H1 (cell line): ENCODE measurements around the gene SH2B2. TPM values are rescaled to one million over a fixed set of nuclear protein-coding genes. Genes with fewer than 3 reads are reported as not detected.
"Not testable (repeated sequence)": the region's sequence is repeated elsewhere in the genome, so short reads cannot be mapped to it uniquely, and the experiment has no call there.

Experiments used
- CTCF ChIA-PET: fragments of 300-600 bp; sonication (Branson Sonifier 250); formaldehyde crosslinking; loops from one replicate; lab custom pipeline; 2021; ENCODE audit not compliant: partially characterized antibody; lab: Charles Lee
- POLR2A ChIA-PET: fragments of 300-600 bp; sonication (Branson Sonifier 250); formaldehyde crosslinking; loops from one replicate; lab custom pipeline; 2021; ENCODE audit warnings: inconsistent platforms; ENCODE audit not compliant: partially characterized antibody; lab: Charles Lee
- DNase-seq, 2 experiments: peaks; one replicate each; pipeline versions ENCODE4 v3.0.0 to v3.0.0-alpha.2; 2010 to 2022; ENCODE audit warnings: low spot score in 2 of 2, low read depth in 1 of 2, mixed read lengths in 1 of 2
- FAIRE-seq: peaks from 2 replicates; lab custom pipeline; 2011; peaks lifted over from hg19 to GRCh38; lab: Jason Lieb, UNC
- H2AFZ ChIP-seq: 2 replicates; pipeline ENCODE4 v1.8.1; 2012; ENCODE audit warnings: low read length, inconsistent platforms
- H2AK5ac ChIP-seq: 2 replicates; pipeline ENCODE4 v1.6.1; 2013; ENCODE audit warnings: low read depth, low read length
- H2BK120ac ChIP-seq: replicated peaks from 2 replicates; pipeline ENCODE3; 2013; ENCODE audit warnings: low read depth, low read length, inconsistent platforms
- H2BK12ac ChIP-seq: 2 replicates; pipeline ENCODE4 v1.6.1; 2013; ENCODE audit warnings: low read depth, low read length
- H2BK15ac ChIP-seq: 2 replicates; pipeline ENCODE4 v1.6.1; 2013; ENCODE audit warnings: low read length
- H2BK20ac ChIP-seq: 2 replicates; pipeline ENCODE4 v1.6.1; 2013; ENCODE audit warnings: low read length
- H2BK5ac ChIP-seq: 2 replicates; pipeline ENCODE4 v1.6.1; 2013; ENCODE audit warnings: low read depth, low read length
- H3K14ac ChIP-seq: 2 replicates; pipeline ENCODE4 v1.6.1; 2013; ENCODE audit warnings: inconsistent platforms; ENCODE audit not compliant: insufficient read length
- H3K18ac ChIP-seq: 2 replicates; pipeline ENCODE4 v1.6.1; 2013; ENCODE audit warnings: low read length; ENCODE audit errors: extremely low read depth
- H3K23ac ChIP-seq: 2 replicates; pipeline ENCODE4 v1.6.1; 2013; ENCODE audit warnings: inconsistent platforms; ENCODE audit not compliant: insufficient read length
- H3K23me2 ChIP-seq: 2 replicates; pipeline ENCODE4 v1.6.1; 2013; ENCODE audit warnings: low read depth, low read length
- H3K27ac ChIP-seq: 2 replicates; pipeline ENCODE4 v1.6.1; 2011; ENCODE audit warnings: low read depth, low read length, inconsistent platforms
- H3K27me3 ChIP-seq, 4 experiments: replicated peaks in 1 of 4; 1 replicate in 1 of 4; 2 replicates in 3 of 4; pipeline versions ENCODE4 v1.6.1 to v1.8.1; 2011 to 2013; ENCODE audit warnings: low read length in 3 of 4, mild to moderate bottlenecking in 3 of 4, inconsistent platforms in 2 of 4, mixed read lengths in 2 of 4, moderate library complexity in 1 of 4; ENCODE audit not compliant: control insufficient read depth in 3 of 4, insufficient read depth in 3 of 4; ENCODE audit errors: extremely low read depth in 1 of 4
- H3K36me3 ChIP-seq, 4 experiments: 2 replicates each; pipeline versions ENCODE4 v1.6.1 to v1.8.1; 2011 to 2013; ENCODE audit warnings: mild to moderate bottlenecking in 4 of 4, low read length in 3 of 4, moderate library complexity in 2 of 4, control low read depth in 1 of 4, inconsistent platforms in 1 of 4; ENCODE audit not compliant: insufficient read depth in 4 of 4, control insufficient read depth in 2 of 4
- H3K4ac ChIP-seq: replicated peaks from 2 replicates; pipeline ENCODE3; 2013; ENCODE audit warnings: low read length, low read depth, mixed read lengths, inconsistent platforms; ENCODE audit not compliant: insufficient read length
- H3K4me1 ChIP-seq, 4 experiments: replicated peaks in 1 of 4; 1 replicate in 1 of 4; 2 replicates in 3 of 4; pipeline versions ENCODE4 v1.6.1 to v1.8.1; 2011 to 2013; ENCODE audit warnings: low read length in 3 of 4, inconsistent platforms in 2 of 4, mixed read lengths in 1 of 4; ENCODE audit not compliant: insufficient read depth in 4 of 4, control insufficient read depth in 3 of 4
- H3K4me2 ChIP-seq, 2 experiments: 2 replicates each; pipeline versions ENCODE4 v1.6.1 to v1.8.1; 2011 to 2013; ENCODE audit warnings: low read depth in 2 of 2, low read length in 2 of 2, control low read depth in 1 of 2, inconsistent platforms in 1 of 2, mild to moderate bottlenecking in 1 of 2; ENCODE audit not compliant: insufficient read depth in 1 of 2
- H3K4me3 ChIP-seq, 4 experiments: fragments of 200-600, 300-600 bp in 1 of 4; sonication (generic), shearing (Covaris generic), sonication (Bioruptor Twin) in 1 of 4; 2 replicates each; pipeline versions ENCODE4 v1.5.1 to v1.8.1; 2011 to 2016; ENCODE audit warnings: low read length in 4 of 4, low read depth in 3 of 4, control low read depth in 2 of 4, inconsistent platforms in 2 of 4, mild to moderate bottlenecking in 2 of 4, mixed read lengths in 1 of 4, moderate library complexity in 1 of 4; ENCODE audit not compliant: insufficient read depth in 2 of 4; ENCODE audit errors: extremely low read depth in 1 of 4
- H3K56ac ChIP-seq: replicated peaks from 2 replicates; pipeline ENCODE3; 2013; ENCODE audit warnings: low read depth, mild to moderate bottlenecking, mixed read lengths, low read length, inconsistent platforms; ENCODE audit not compliant: insufficient read length
- H3K79me1 ChIP-seq: 2 replicates; pipeline ENCODE4 v1.6.1; 2013; ENCODE audit warnings: low read depth, low read length, control low read depth
- H3K79me2 ChIP-seq, 2 experiments: 2 replicates each; pipeline versions ENCODE4 v1.6.1 to v1.8.1; 2012 to 2013; ENCODE audit warnings: low read length in 2 of 2, mild to moderate bottlenecking in 2 of 2, inconsistent platforms in 1 of 2; ENCODE audit not compliant: insufficient read depth in 2 of 2, control insufficient read depth in 1 of 2
- H3K9ac ChIP-seq, 4 experiments: replicated peaks in 1 of 4; 1 replicate in 1 of 4; 2 replicates in 3 of 4; pipeline versions ENCODE4 v1.6.1 to v1.8.1; 2011 to 2013; ENCODE audit warnings: low read depth in 3 of 4, low read length in 3 of 4, control low read depth in 2 of 4, mild to moderate bottlenecking in 2 of 4, moderate library complexity in 2 of 4, inconsistent platforms in 1 of 4; ENCODE audit errors: extremely low read depth in 1 of 4
- H3K9me3 ChIP-seq, 2 experiments: 2 replicates each; pipeline versions ENCODE4 v1.6.1 to v1.8.1; 2012 to 2013; ENCODE audit warnings: mild to moderate bottlenecking in 2 of 2, moderate library complexity in 2 of 2, control low read depth in 1 of 2, inconsistent platforms in 1 of 2, low read depth in 1 of 2, low read length in 1 of 2, mixed read lengths in 1 of 2; ENCODE audit not compliant: insufficient read depth in 2 of 2
- H4K20me1 ChIP-seq, 2 experiments: replicated peaks in 1 of 2; 2 replicates each; pipeline versions ENCODE3 to v1.8.1; 2011 to 2013; ENCODE audit warnings: inconsistent platforms in 2 of 2, low read length in 2 of 2, mild to moderate bottlenecking in 1 of 2; ENCODE audit not compliant: insufficient read depth in 2 of 2, control insufficient read depth in 1 of 2
- H4K5ac ChIP-seq: 2 replicates; pipeline ENCODE4 v1.6.1; 2013; ENCODE audit warnings: low read length, low read depth, mixed read lengths, inconsistent platforms; ENCODE audit not compliant: insufficient read length
- H4K8ac ChIP-seq: 2 replicates; pipeline ENCODE4 v1.8.0; 2013; ENCODE audit warnings: mild to moderate bottlenecking, moderate library complexity, low read length, inconsistent platforms; ENCODE audit not compliant: insufficient read depth; ENCODE audit errors: extremely low read depth
- H4K91ac ChIP-seq: replicated peaks from 2 replicates; pipeline ENCODE3; 2013; ENCODE audit warnings: low read length, mixed read lengths, inconsistent platforms; ENCODE audit not compliant: insufficient read length
- CREB1 ChIP-seq: IDR thresholded peaks from 2 replicates; pipeline ENCODE4 v1.6.1; 2012; ENCODE audit warnings: inconsistent platforms
- GABPA ChIP-seq: IDR thresholded peaks from 2 replicates; pipeline ENCODE4 v1.6.1; 2011; ENCODE audit warnings: mild to moderate bottlenecking, low read length, moderate library complexity, borderline replicate concordance; ENCODE audit not compliant: insufficient read depth
- HDAC2 ChIP-seq, 2 experiments: fragments of 300-600 bp in 1 of 2; sonication (generic) in 1 of 2; IDR thresholded peaks; 2 replicates each; pipeline ENCODE4 v1.6.1; 2011 to 2012; ENCODE audit warnings: low read depth in 2 of 2, low read length in 2 of 2, mild to moderate bottlenecking in 2 of 2, moderate library complexity in 2 of 2, borderline replicate concordance in 1 of 2, inconsistent platforms in 1 of 2
- POLR2AphosphoS5 ChIP-seq: IDR thresholded peaks from 2 replicates; pipeline ENCODE4 v1.6.1; 2011; ENCODE audit warnings: low read depth, low read length
- RAD21 ChIP-seq, 2 experiments: IDR thresholded peaks in 1 of 2; conservative IDR thresholded peaks in 1 of 2; 2 replicates each; pipeline ENCODE4 v1.6.1; 2011; ENCODE audit warnings: low read depth in 2 of 2, low read length in 2 of 2, improper control_type of control experiment in 1 of 2, inconsistent platforms in 1 of 2, mild to moderate bottlenecking in 1 of 2, moderate library complexity in 1 of 2
- SIX5 ChIP-seq: IDR thresholded peaks from 2 replicates; pipeline ENCODE4 v1.6.1; 2011; ENCODE audit warnings: mild to moderate bottlenecking, low read depth, low read length
- TAF1 ChIP-seq: IDR thresholded peaks from 2 replicates; pipeline ENCODE4 v1.6.1; 2011; ENCODE audit warnings: mild to moderate bottlenecking, low read depth, low read length
- WGBS, 2 experiments: shearing (Covaris generic) in 1 of 2; methylation state at CpG; one replicate each; pipeline versions ENCODE4 v1.1.6 to v1.1.7; 2013 to 2015; ENCODE audit warnings: low lambda C conversion rate in 2 of 2, mixed read lengths in 2 of 2, inconsistent platforms in 1 of 2, low coverage in 1 of 2, missing lambda C conversion rate in 1 of 2; ENCODE audit not compliant: insufficient replicate concordance in 2 of 2, insufficient coverage in 1 of 2, insufficient read length in 1 of 2; ENCODE audit errors: extremely low coverage in 1 of 2, missing lambda C conversion rate in 1 of 2; 5-methylcytosine and 5-hydroxymethylcytosine counted together
- polyA plus RNA-seq, 7 experiments: library from polyadenylated mRNA; depleted of rRNA in 3 of 7; stranded (reverse) in 5 of 7; unstranded in 2 of 7; fragments of >200 nt in 5 of 7; fragments of 200-250 nt in 2 of 7; gene quantifications; 1 replicate in 5 of 7; 2 replicates in 1 of 7; 4 replicates in 1 of 7; pipeline versions ENCODE4 v1.2.1 to v1.2.3, GENCODE V29; 2011 to 2013; ENCODE audit warnings: missing spikeins in 2 of 7, mixed read lengths in 2 of 7
- total RNA-seq: library from RNA; stranded (reverse); fragmentation: NEBNext Ultra II Directional; extraction: Animal tissue kit (Norgen Biotek cat#: 25700); gene quantifications from 2 replicates; pipeline ENCODE4 v1.2.1, GENCODE V29; 2021
- TF ChIP-seq, protein P1 (sequence below): IDR thresholded peaks from 2 replicates; pipeline ENCODE4 v1.6.1; 2012; ENCODE audit warnings: inconsistent platforms

SH2B2 gene
- total and polyA plus RNA-seq, 2 of the 8 experiments (the other 6 are each of a cell fraction or from before 2014, with no cell fraction given), result 11.5 to 18.7 TPM

DNA sequence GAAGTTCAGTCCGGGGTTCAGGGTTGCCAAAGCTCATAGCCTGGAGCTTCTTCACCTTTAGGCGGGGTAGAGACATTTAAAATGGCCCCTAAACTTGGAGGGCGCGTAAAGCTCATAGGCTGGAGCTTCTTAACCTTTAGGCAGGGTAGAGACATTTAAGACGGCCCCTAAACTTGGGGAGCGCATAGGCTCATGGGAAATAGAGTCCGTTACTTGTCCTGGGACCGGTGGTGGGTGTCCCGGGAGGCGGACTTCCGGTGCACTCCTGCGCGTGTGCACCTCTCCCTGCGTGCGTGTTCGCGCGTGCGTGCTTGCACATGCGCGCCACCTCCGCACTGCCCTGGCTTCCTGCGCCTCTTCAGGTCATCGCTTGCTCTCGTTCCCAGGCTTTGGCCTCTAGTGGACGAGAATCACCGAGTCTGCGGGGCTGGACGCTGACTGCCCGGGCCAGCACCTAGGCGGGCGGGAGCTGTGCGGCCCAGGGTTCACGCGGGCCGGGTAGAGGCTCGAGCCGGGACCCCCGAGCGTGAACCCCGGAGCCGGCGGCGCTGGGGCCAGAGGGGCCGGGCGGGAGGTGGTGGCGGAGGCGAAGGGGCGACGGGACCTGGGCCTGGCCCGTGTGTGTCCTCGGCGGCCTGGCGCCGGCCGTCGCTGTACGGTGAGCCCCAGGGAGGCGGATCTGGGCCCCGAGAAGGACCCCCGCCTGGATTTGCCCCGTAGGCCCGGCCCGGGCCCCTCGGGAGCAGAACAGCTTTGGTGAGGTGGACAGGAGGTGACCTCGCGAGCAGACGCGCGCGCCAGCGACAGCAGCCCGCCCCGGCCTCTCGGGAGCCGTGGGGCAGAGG is 77.1 kb downstream of the SH2B2 start (continued):
- TF ChIP-seq HDAC2 (IDR thresholded peaks at IDR 0.05; ENCODE audit: borderline replicate concordance in 1 of 2, low read depth in 2 of 2, low read length in 2 of 2), result peak; percentile 70 to 91; a peak in 3 of 4 replicates
- 0 out of 4 replicates have a peak, but pooled peaks of 1 of the 2 experiments have one; percentile 11 for TF ChIP-seq RAD21 (IDR thresholded peaks at IDR 0.05 in 1 of 2, conservative IDR thresholded peaks at IDR 0.05 in 1 of 2; ENCODE audit: low read depth in 2 of 2, low read length in 2 of 2)
- TF ChIP-seq, protein P1, sequence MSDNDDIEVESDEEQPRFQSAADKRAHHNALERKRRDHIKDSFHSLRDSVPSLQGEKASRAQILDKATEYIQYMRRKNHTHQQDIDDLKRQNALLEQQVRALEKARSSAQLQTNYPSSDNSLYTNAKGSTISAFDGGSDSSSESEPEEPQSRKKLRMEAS, result peak; percentile 69
- peak; percentile 50 for TF ChIP-seq CREB1
- peak; percentile 57; the same call in 1 of the 2 replicates for TF ChIP-seq GABPA
- TF ChIP-seq SIX5, result peak; percentile 45
- peak; percentile 39; the same call in 1 of the 2 replicates for TF ChIP-seq TAF1
- TF ChIP-seq POLR2AphosphoS5, result peak; percentile 52; the same call in 1 of the 2 replicates

DNA sequence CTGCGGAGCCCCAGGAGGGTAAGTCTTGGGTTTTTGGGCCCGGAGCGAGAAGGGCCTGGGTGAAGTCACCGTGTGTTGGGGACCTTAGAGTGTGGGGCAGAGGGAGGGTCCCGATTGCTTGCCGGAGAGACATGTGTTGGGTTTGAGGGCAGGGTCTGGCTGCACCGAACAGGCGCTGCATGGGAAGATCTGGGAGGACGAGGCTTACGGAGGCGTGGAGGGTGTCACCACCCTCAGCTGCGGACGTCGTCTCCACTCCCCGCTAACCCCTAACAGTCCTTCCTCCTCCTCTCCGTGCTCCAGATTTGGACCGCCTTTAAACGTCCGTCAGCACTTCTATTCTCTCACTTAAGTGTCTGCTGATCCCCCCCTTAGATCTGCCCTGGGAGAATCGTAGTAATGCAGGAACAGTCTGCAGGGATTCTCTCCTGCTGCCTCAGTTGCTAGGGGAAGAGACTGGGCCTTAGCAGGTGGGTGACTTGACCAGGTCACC is 77.8 kb downstream of the SH2B2 start:
- H2BK15ac ChIP-seq, H3K36me3 ChIP-seq, H3K27ac ChIP-seq, H2BK20ac ChIP-seq, DNase-seq, H2AK5ac ChIP-seq, H3K4me1 ChIP-seq, H4K8ac ChIP-seq, H4K20me1 ChIP-seq, H2BK5ac ChIP-seq, CTCF ChIA-PET, H3K27me3 ChIP-seq, H3K4ac ChIP-seq, H3K9me3 ChIP-seq, H3K23me2 ChIP-seq, H3K18ac ChIP-seq, FAIRE-seq, H4K91ac ChIP-seq, H4K5ac ChIP-seq, H2AFZ ChIP-seq, H3K23ac ChIP-seq, H2BK12ac ChIP-seq, H3K56ac ChIP-seq, H2BK120ac ChIP-seq, H3K79me1 ChIP-seq, H3K14ac ChIP-seq, H3K79me2 ChIP-seq: not testable (repeated sequence)
- 2% methylated on average over 16 of the region's 20 CpGs; no CpG with 5 or more reads in 1 of the 2 experiments for WGBS, 2 experiments
- POLR2A ChIA-PET, result interaction anchor here (1.0 kb wide), 1 partner anchor 22 kb away, joined by 3 read pairs; no protein-coding TSS in a partner anchor
- H3K4me2 ChIP-seq, result peak overlapping the region; percentile 56 to 59
- H3K4me3 ChIP-seq, result peak overlapping the region; percentile 49 to 77 (median 58)
- H3K9ac ChIP-seq, result peak overlapping the region in 2 of 4 experiments; percentile 8 to 32; a peak in 4 of 7 replicates
